SK-N-DZ (cell line): ENCODE results near the gene MNX1.

Experiments used
- DNase-seq: peaks from one replicate; pipeline ENCODE4 v3.0.0-alpha.2; 2015; ENCODE audit warnings: low spot score

MNX1 gene

GRCh38 chr7:157032644-157033482 is 22.4 kb upstream of the MNX1 start:
- no peak for DNase-seq

- no peak for DNase-seq
These were observed 21.7 kb upstream of the MNX1 start for GRCh38 chr7:157032128-157032527.

- DNase-seq = no peak
These were observed 17.9 kb upstream of the MNX1 start for GRCh38 chr7:157028199-157028903.

- no peak for DNase-seq
These were observed 17.2 kb upstream of the MNX1 start for GRCh38 chr7:157027568-157028198.

GRCh38 chr7:157024716-157025115 is 14.3 kb upstream of the MNX1 start:
- no peak for DNase-seq

GRCh38 chr7:157023589-157023905 is 13.1 kb upstream of the MNX1 start:
- DNase-seq = no peak

GRCh38 chr7:157022681-157023588 is 12.5 kb upstream of the MNX1 start:
- DNase-seq = no peak

GRCh38 chr7:157021871-157022680 is 11.6 kb upstream of the MNX1 start:
- DNase-seq = no peak

GRCh38 chr7:157021071-157021870 is 10.8 kb upstream of the MNX1 start:
- no peak for DNase-seq

- DNase-seq = no peak
These were observed 10.1 kb upstream of the MNX1 start for GRCh38 chr7:157020514-157021070.

GRCh38 chr7:157019718-157020451 is 9.4 kb upstream of the MNX1 start:
- no peak for DNase-seq

- DNase-seq = no peak
These were observed 8.6 kb upstream of the MNX1 start for GRCh38 chr7:157018997-157019608.

GRCh38 chr7:157018328-157018996 is 8.0 kb upstream of the MNX1 start:
- DNase-seq = no peak

GRCh38 chr7:157017603-157018327 is 7.3 kb upstream of the MNX1 start:
- no peak for DNase-seq

- DNase-seq = no peak
These were observed 6.7 kb upstream of the MNX1 start for GRCh38 chr7:157017149-157017548.

GRCh38 chr7:157016352-157017041 is 6.0 kb upstream of the MNX1 start:
- no peak for DNase-seq

GRCh38 chr7:157016024-157016351 is 5.5 kb upstream of the MNX1 start:
- DNase-seq = no peak
